Measurements from ENCODE around the gene FAM3C. TPM values are rescaled to one million over a fixed set of nuclear protein-coding genes. Genes with fewer than 3 reads are reported as not detected.

The FAM3C gene
- total RNA-seq, 4 donors from 2014 or later, result 38.9 to 52.0 (median 43.8) TPM

DNA sequence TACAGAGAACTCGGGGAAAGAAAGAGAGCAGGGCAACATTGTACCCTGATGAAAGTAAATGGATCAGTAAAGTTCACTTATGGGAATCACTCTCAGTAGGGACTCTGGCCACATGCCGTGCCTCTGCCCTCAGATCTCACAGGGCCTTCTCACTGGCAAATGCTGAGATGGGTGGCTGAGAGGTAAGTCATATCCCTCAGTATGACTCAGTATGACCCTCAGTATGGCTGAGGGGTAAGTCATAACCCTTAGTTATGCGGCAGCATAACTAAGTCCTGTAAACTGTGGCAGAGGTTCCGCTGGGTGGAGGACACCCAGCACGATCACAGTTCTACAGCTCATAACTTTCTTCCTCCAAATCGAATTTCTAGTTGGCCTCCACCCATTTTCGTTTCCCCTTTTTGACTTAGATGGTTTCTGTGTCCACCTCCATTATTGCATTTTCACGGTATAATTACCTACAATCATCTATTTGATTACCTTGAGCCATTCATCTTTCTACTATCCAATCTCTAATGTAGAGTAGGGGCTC, 93.8 kb downstream of the FAM3C start:
- 90 to 94% methylated on average over 8 of the region's 8 CpGs for whole genome bisulfite sequencing, 2 donors

DNA sequence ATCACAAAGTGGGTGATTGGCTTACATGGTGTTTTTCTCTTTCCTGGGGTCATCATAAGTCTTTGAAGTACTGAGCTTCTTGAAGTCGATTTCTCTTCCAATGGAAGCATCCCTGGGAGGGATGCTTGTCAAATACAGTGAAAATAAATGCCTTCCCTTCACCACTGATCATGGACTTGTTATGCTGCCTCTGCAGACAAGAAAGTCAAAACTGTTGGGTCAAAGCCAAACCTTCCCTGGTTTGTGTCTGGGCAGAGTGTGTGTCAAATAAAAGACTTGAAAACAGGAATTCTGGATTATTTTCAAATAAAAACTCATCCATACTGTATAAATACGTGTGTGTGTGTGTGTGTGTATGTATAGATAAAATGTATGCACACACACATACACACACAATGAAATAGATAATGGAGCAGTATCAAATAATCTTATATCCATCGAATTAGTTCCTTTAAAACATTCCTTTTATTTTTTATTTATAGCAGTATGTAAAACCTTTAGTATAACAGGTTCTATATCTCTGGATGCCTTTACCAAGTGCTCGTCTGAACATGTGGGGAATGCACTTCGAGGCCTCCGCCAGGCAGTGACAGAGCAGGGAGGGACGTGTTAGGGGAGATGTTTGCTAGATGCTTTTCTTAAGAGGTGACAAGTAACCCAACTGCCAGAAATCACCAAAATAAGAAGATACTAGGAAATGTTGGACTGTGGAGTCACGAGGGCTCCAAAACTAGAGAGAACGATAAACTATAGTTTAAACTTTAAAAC, 94.5 kb downstream of the FAM3C start:
- 75 to 82% methylated on average over 9 of the region's 9 CpGs for WGBS, 2 donors
- no peaks in the 10 kb centered on the region for H3K27me3 ChIP-seq
- no peaks in the 10 kb centered on the region for H3K4me1 ChIP-seq
- TF ChIP-seq, protein P1, sequence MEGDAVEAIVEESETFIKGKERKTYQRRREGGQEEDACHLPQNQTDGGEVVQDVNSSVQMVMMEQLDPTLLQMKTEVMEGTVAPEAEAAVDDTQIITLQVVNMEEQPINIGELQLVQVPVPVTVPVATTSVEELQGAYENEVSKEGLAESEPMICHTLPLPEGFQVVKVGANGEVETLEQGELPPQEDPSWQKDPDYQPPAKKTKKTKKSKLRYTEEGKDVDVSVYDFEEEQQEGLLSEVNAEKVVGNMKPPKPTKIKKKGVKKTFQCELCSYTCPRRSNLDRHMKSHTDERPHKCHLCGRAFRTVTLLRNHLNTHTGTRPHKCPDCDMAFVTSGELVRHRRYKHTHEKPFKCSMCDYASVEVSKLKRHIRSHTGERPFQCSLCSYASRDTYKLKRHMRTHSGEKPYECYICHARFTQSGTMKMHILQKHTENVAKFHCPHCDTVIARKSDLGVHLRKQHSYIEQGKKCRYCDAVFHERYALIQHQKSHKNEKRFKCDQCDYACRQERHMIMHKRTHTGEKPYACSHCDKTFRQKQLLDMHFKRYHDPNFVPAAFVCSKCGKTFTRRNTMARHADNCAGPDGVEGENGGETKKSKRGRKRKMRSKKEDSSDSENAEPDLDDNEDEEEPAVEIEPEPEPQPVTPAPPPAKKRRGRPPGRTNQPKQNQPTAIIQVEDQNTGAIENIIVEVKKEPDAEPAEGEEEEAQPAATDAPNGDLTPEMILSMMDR (IDR thresholded peaks at IDR 0.05), result no peak
- TF ChIP-seq POLR2A (IDR thresholded peaks at IDR 0.05) (no peak), EP300 (IDR thresholded peaks at IDR 0.05) (no peak)
- no peak for DNase-seq (ENCODE audit: low spot score in 2 of 2)
- peaks cover 0 to 4% (median 0%) of the 10 kb centered on the region in 3 donors for H3K36me3 ChIP-seq
- no peak overlapping the region for H3K4me3 ChIP-seq
- H3K9me3 ChIP-seq, result no peaks in the 10 kb centered on the region
- H3K27ac ChIP-seq, result no peak overlapping the region

More for the DNA sequence above, 93.8 kb downstream of the FAM3C start:
- no peaks in the 10 kb centered on the region for H3K27me3 ChIP-seq
- H3K36me3 ChIP-seq, result peaks cover 0 to 4% (median 0%) of the 10 kb centered on the region in 3 donors
- no peak overlapping the region for H3K27ac ChIP-seq
- TF ChIP-seq POLR2A (IDR thresholded peaks at IDR 0.05), result no peak
- TF ChIP-seq EP300 (IDR thresholded peaks at IDR 0.05), result no peak
- TF ChIP-seq, protein P1 (IDR thresholded peaks at IDR 0.05), result no peak
- no peaks in the 10 kb centered on the region for H3K4me1 ChIP-seq
- H3K4me3 ChIP-seq, result no peak overlapping the region
- H3K9me3 ChIP-seq, result no peaks in the 10 kb centered on the region
- DNase-seq (ENCODE audit: low spot score in 2 of 2), result no peak

- Histone ChIP-seq H3K27me3 (no peaks in the 10 kb centered on the region), H3K4me3 (no peak overlapping the region), H3K27ac (no peak overlapping the region), H3K4me1 (no peaks in the 10 kb centered on the region), H3K9me3 (no peaks in the 10 kb centered on the region), H3K36me3 (peaks cover 0 to 6% (median 4%) of the 10 kb centered on the region in 3 donors)
- WGBS, 2 donors, result 85 to 93% methylated on average over 2 of the region's 2 CpGs
- TF ChIP-seq POLR2A (IDR thresholded peaks at IDR 0.05), result no peak
- TF ChIP-seq EP300 (IDR thresholded peaks at IDR 0.05), result no peak
- TF ChIP-seq, protein P1 (IDR thresholded peaks at IDR 0.05), result no peak
- no peak for DNase-seq (ENCODE audit: low spot score in 2 of 2)
Measured at GRCh38 chr7:121300685-121301420, 95.3 kb downstream of the FAM3C start.

Other genes with a start within 250 kb of the FAM3C start
- under 1 TPM in 2 of 4 donors, not detected in 2; 0.20 to 0.21 TPM for gene WNT16, start 67.3 kb downstream of the FAM3C start, total RNA-seq